ENCODE data around the gene ADAMTS7.
"Not testable (repeated sequence)": the region's sequence is repeated elsewhere in the genome, so short reads cannot be mapped to it uniquely, and the experiment has no call there.

ADAMTS7 gene

GRCh38 chr15:78781381-78781780, 29.9 kb downstream of the ADAMTS7 start:
- not testable (repeated sequence) for FAIRE-seq; DNase-seq (ENCODE audit: low spot score)

- peak; percentile 67 for FAIRE-seq
- DNase-seq (ENCODE audit: low spot score), result not testable (repeated sequence)
Measured at GRCh38 chr15:78779975-78780374, 31.3 kb downstream of the ADAMTS7 start.

- FAIRE-seq; DNase-seq (ENCODE audit: low spot score): not testable (repeated sequence)
Measured at GRCh38 chr15:78779176-78779785, 32.0 kb downstream of the ADAMTS7 start.

- DNase-seq (ENCODE audit: low spot score) (no peak), FAIRE-seq (peak; percentile 65)
Measured at GRCh38 chr15:78778422-78778821, 32.8 kb downstream of the ADAMTS7 start.

- FAIRE-seq; DNase-seq (ENCODE audit: low spot score): not testable (repeated sequence)
Measured at GRCh38 chr15:78777953-78778345, 33.3 kb downstream of the ADAMTS7 start.

GRCh38 chr15:78777290-78777952, 33.8 kb downstream of the ADAMTS7 start:
- FAIRE-seq; DNase-seq (ENCODE audit: low spot score): not testable (repeated sequence)

GRCh38 chr15:78776046-78776925, 35.0 kb downstream of the ADAMTS7 start:
- FAIRE-seq; DNase-seq (ENCODE audit: low spot score): not testable (repeated sequence)

- no peak for FAIRE-seq
- DNase-seq (ENCODE audit: low spot score), result no peak
Measured at GRCh38 chr15:78775472-78775871, 35.8 kb downstream of the ADAMTS7 start.

- not testable (repeated sequence) for FAIRE-seq
Measured at GRCh38 chr15:78774451-78774990, 36.7 kb downstream of the ADAMTS7 start.

GRCh38 chr15:78773765-78774450, 37.4 kb downstream of the ADAMTS7 start:
- not testable (repeated sequence) for FAIRE-seq; DNase-seq (ENCODE audit: low spot score)

More at GRCh38 chr15:78774451-78774990, 36.7 kb downstream of the ADAMTS7 start:
- DNase-seq (ENCODE audit: low spot score), result not testable (repeated sequence)

GRCh38 chr15:78772738-78773137, 38.5 kb downstream of the ADAMTS7 start:
- DNase-seq (ENCODE audit: low spot score) (no peak), FAIRE-seq (no peak)

- FAIRE-seq; DNase-seq (ENCODE audit: low spot score): not testable (repeated sequence)
Measured at GRCh38 chr15:78771436-78772000, 39.7 kb downstream of the ADAMTS7 start.

GRCh38 chr15:78771020-78771419, 40.2 kb downstream of the ADAMTS7 start:
- FAIRE-seq; DNase-seq (ENCODE audit: low spot score): not testable (repeated sequence)

- not testable (repeated sequence) for FAIRE-seq; DNase-seq (ENCODE audit: low spot score)
Measured at GRCh38 chr15:78769473-78770225, 41.6 kb downstream of the ADAMTS7 start.

GRCh38 chr15:78768531-78769408, 42.5 kb downstream of the ADAMTS7 start:
- no peak for FAIRE-seq
- DNase-seq (ENCODE audit: low spot score), result no peak

- FAIRE-seq (no peak), DNase-seq (ENCODE audit: low spot score) (no peak)
Measured at GRCh38 chr15:78768096-78768495, 43.2 kb downstream of the ADAMTS7 start.

- no peak for DNase-seq (ENCODE audit: low spot score)
- no peak for FAIRE-seq
Measured at GRCh38 chr15:78767331-78767951, 43.8 kb downstream of the ADAMTS7 start.

GRCh38 chr15:78766641-78767071, 44.6 kb downstream of the ADAMTS7 start:
- FAIRE-seq, result peak; percentile 70

More at GRCh38 chr15:78766641-78767071, 44.6 kb downstream of the ADAMTS7 start:
- DNase-seq (ENCODE audit: low spot score), result not testable (repeated sequence)
